ACC112 (cell line): ENCODE data around the gene RSPH9.
"Not testable (repeated sequence)": the region's sequence is repeated elsewhere in the genome, so short reads cannot be mapped to it uniquely, and the experiment has no call there.

ENCODE experiments used
- H2AFZ ChIP-seq: fragments of 200-600 bp; sonication (generic); one replicate; pipeline ENCODE4 v1.6.0; 2017; ENCODE audit warnings: antibody characterized with exemption, low read length; ENCODE audit not compliant: unreplicated experiment
- H3K27ac ChIP-seq: fragments of 200-600 bp; sonication (generic); 2 replicates; pipeline ENCODE4 v1.5.1; 2014; ENCODE audit warnings: low read depth, mild to moderate bottlenecking, antibody characterized with exemption, low read length, moderate library complexity
- H3K27me3 ChIP-seq: fragments of 200-600 bp; sonication (generic); 2 replicates; pipeline ENCODE4 v1.6.1; 2014; ENCODE audit warnings: mild to moderate bottlenecking, antibody characterized with exemption, low read length, moderate library complexity, mixed read lengths; ENCODE audit not compliant: insufficient read depth
- H3K36me3 ChIP-seq: fragments of 200-600 bp; sonication (generic); 2 replicates; pipeline ENCODE4 v1.6.1; 2016; ENCODE audit warnings: mild to moderate bottlenecking, antibody characterized with exemption, low read length, moderate library complexity, mixed read lengths; ENCODE audit not compliant: insufficient read depth
- H3K4me1 ChIP-seq: fragments of 200-600 bp; sonication (generic); one replicate; pipeline ENCODE4 v1.6.1; 2016; ENCODE audit warnings: low read length, mixed read lengths; ENCODE audit not compliant: insufficient read depth, unreplicated experiment, control insufficient read depth
- H3K4me3 ChIP-seq: fragments of 200-600 bp; sonication (generic); 2 replicates; pipeline ENCODE4 v1.5.1; 2014; ENCODE audit warnings: mild to moderate bottlenecking, low read depth, low read length
- H3K79me2 ChIP-seq: fragments of 200-600 bp; sonication (generic); one replicate; pipeline ENCODE4 v1.6.0; 2016; ENCODE audit warnings: low read length; ENCODE audit not compliant: control insufficient read depth, unreplicated experiment, insufficient read depth

RSPH9 gene

DNA sequence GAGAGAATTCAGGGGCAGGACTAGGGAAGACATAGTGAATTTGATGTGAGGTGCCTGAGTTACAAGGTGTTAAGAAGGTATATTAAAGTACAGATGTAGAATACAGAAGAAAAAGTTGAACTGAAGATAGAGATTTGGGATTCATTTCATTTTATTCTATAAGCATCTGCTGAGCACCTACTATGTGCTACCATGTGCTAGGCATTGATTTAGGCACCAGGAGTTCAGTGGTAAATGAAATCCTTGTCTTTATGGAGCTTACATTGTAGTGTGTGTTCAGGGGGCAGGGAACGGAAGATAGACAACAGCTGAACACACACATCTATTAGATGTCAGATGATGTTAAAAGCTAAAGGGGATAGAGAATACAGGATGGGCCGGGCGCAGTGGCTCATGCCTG is 2.8 kb downstream of the RSPH9 start:
- Histone ChIP-seq H3K36me3 (no peaks in the 10 kb centered on the region), H3K79me2 (no peaks in the 10 kb centered on the region), H2AFZ (no peak overlapping the region)

DNA sequence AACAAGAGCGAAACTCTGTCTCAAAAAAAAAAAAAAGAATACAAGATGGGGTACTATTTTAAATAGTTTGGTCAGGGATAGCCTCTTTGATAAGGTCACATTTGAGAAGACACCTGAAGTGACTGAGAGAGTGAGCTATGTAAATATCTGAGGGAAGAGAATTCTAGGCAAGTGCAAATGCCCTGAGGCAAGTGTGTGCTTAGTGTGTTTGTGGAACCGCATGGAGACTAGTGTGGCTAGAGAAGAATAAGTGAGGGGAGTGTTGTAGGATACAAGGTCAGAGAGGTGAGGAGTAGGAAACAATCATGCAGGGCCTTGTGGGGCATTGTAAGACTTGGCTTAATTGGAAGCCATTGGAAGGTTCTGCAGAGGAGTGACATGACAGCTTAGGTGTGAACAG is 3.4 kb downstream of the RSPH9 start:
- Histone ChIP-seq H2AFZ (no peak overlapping the region), H3K27me3 (no peaks in the 10 kb centered on the region), H3K79me2 (no peaks in the 10 kb centered on the region), H3K36me3 (no peaks in the 10 kb centered on the region), H3K4me3 (no peak overlapping the region), H3K27ac (no peak overlapping the region), H3K4me1 (no peaks in the 10 kb centered on the region)

More for the DNA sequence above, 2.8 kb downstream of the RSPH9 start:
- Histone ChIP-seq H3K27ac (no peak overlapping the region), H3K4me3 (no peak overlapping the region), H3K4me1 (no peaks in the 10 kb centered on the region), H3K27me3 (no peaks in the 10 kb centered on the region)

DNA sequence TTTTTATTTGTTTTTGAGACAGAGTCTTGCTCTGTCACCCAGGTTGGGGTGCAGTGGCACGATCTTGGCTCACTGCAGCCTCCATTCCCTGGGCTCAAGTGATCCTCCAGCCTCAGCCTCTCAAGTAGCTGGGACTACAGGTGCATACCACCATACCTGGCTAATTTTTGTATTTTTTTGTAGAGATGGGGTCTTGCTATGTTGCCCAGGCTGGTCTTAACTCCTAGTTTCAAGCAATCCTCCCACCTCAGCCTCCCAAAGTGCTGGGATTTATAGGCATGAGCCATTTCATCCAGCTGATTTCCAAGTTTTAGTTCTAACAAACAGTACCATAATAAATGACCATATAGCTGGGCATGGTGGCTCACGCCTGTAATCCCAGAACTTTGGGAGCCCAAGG is 8.0 kb downstream of the RSPH9 start:
- H3K4me3 ChIP-seq, H3K27me3 ChIP-seq, H3K27ac ChIP-seq, H3K36me3 ChIP-seq, H2AFZ ChIP-seq, H3K4me1 ChIP-seq, H3K79me2 ChIP-seq: not testable (repeated sequence)

DNA sequence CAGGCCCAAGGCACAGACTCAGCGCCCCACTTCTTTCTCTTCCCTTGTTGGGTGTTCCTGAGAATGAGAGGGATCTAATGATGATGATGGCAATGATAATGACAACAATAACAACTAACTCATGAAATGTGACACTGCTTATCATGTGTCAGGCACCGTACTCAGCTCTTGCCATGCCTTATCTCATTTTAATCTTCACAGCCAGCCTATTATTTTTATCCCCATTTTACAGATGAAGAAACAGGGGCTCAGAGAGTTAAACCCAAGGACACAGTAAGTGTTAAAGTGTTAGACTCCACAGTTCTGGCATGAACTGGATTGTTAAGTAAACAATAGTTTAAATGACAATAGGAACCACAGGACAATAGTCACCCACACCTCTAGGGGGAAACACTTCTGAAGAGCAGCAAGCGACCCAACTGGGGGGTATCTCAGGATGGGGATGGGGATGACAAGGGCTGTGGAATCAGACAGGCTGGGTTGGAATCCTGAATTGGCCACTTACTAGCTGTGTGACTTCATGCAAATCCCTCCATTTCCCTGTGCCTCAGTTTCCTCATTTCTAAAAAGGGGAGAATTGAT is 12.5 kb downstream of the RSPH9 start:
- no peak overlapping the region for H3K4me3 ChIP-seq
- no peaks in the 10 kb centered on the region for H3K79me2 ChIP-seq
- no peak overlapping the region for H3K27ac ChIP-seq
- H3K4me1 ChIP-seq: no peaks in the 10 kb centered on the region
- no peaks in the 10 kb centered on the region for H3K27me3 ChIP-seq
- no peak overlapping the region for H2AFZ ChIP-seq
- no peaks in the 10 kb centered on the region for H3K36me3 ChIP-seq

DNA sequence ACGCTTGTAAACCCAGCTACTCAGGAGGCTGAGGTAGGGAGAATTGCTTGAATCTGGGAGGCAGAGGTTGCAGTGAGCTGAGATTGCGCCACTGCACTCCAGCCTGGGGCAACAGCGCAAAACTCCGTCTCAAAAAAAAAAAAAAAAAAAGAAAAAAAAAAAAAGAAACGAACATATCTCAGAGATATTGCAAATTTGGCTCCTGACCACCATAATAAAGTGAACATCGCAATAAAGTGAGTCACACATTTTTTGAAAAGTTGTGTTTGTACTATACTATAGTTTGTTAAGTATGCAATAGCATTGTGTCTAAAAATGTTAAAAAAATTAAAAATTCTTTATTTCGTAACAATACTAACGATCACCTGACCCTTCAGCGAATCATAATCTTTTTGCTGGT is 13.3 kb downstream of the RSPH9 start:
- Histone ChIP-seq H3K27ac (no peak overlapping the region), H3K36me3 (no peaks in the 10 kb centered on the region), H3K27me3 (no peaks in the 10 kb centered on the region), H2AFZ (no peak overlapping the region), H3K4me3 (no peak overlapping the region), H3K4me1 (no peaks in the 10 kb centered on the region), H3K79me2 (no peaks in the 10 kb centered on the region)

DNA sequence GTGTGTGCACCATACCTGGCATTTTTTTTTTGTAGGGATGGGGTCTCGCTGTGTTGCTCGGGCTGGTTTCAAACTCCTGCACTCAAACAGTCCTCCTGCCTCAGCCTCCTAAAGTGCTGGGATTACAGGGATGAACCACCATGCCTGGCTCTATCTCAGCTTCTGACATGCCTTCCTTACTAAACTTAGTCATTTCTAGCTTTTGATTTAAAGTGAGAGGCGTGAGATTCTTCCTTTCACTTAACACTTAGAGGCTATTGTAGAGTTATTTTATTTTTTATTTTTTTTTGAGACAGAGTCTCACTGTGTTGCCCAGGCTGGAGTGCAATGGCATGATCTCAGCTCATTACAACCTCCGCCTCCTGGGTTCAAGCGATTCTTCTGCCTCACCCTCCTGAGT is 18.1 kb downstream of the RSPH9 start:
- not testable (repeated sequence) for H3K27ac ChIP-seq, H3K36me3 ChIP-seq, H3K27me3 ChIP-seq, H2AFZ ChIP-seq, H3K79me2 ChIP-seq, H3K4me3 ChIP-seq
- H3K4me1 ChIP-seq: peaks cover 12% of the 10 kb centered on the region

DNA sequence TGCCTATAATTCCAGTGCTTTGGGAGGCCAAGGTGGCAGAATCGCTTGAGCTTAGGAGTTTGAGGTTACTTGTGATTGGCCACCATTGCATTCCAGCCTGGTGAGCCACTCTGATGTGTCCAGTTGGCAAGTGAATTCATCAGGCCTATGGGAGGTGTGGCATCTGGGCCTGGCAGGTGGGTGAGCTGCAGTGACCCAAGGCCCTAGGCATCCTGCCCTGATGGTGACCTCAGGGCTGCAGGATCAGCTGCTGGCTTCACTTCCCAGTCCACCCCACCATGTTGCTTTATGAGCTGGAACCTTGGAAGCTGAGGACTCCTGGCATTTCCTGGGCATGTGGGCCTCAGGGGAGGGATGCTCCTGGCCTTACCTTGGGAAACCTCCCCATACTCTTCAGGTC is 20.5 kb downstream of the RSPH9 start:
- H3K4me3 ChIP-seq: no peak overlapping the region
- H3K27me3 ChIP-seq: no peaks in the 10 kb centered on the region
- no peak overlapping the region for H3K27ac ChIP-seq
- peaks cover 27% of the 10 kb centered on the region for H3K4me1 ChIP-seq
- no peaks in the 10 kb centered on the region for H3K79me2 ChIP-seq
- no peak overlapping the region for H2AFZ ChIP-seq
- no peaks in the 10 kb centered on the region for H3K36me3 ChIP-seq

DNA sequence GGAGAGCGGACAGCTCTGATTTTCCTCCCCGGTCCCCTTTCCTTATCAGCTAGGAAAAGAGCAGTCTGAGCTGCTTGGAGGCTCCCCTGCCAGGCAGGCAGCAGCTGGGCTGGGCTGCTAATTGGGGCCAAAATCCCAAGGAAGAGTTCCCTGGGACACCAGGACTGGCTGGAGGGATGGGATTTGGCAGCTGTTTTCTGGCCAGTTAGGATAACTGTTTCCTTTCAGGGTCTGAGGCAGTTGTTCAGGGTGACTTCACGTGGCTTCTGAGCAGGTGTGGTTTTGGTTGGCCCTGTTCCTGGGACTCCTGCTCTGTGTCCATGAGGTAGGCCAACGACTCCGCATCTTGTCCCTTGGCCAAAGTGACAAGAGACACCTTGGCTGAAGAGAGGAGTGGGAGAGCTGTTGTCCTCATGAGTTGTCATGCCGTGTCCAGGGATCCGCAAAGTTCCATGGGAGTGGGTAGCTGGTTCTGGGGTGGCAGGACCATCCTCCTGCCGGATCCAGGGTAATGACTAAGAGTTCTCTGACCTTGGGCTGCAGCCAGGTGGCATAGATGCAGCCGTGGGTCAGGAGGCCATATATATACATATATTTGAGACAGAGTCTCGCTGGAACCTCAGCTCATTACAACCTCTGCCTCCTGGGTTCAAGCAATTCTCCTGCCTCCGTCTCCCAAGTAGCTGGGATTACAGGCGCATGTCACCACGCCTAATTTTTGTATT is 21.5 kb downstream of the RSPH9 start:
- no peak overlapping the region for H3K4me3 ChIP-seq
- H3K79me2 ChIP-seq: no peaks in the 10 kb centered on the region
- no peaks in the 10 kb centered on the region for H3K36me3 ChIP-seq
- peaks cover 27% of the 10 kb centered on the region for H3K4me1 ChIP-seq
- H3K27ac ChIP-seq: no peak overlapping the region
- H2AFZ ChIP-seq: no peak overlapping the region
- no peaks in the 10 kb centered on the region for H3K27me3 ChIP-seq

DNA sequence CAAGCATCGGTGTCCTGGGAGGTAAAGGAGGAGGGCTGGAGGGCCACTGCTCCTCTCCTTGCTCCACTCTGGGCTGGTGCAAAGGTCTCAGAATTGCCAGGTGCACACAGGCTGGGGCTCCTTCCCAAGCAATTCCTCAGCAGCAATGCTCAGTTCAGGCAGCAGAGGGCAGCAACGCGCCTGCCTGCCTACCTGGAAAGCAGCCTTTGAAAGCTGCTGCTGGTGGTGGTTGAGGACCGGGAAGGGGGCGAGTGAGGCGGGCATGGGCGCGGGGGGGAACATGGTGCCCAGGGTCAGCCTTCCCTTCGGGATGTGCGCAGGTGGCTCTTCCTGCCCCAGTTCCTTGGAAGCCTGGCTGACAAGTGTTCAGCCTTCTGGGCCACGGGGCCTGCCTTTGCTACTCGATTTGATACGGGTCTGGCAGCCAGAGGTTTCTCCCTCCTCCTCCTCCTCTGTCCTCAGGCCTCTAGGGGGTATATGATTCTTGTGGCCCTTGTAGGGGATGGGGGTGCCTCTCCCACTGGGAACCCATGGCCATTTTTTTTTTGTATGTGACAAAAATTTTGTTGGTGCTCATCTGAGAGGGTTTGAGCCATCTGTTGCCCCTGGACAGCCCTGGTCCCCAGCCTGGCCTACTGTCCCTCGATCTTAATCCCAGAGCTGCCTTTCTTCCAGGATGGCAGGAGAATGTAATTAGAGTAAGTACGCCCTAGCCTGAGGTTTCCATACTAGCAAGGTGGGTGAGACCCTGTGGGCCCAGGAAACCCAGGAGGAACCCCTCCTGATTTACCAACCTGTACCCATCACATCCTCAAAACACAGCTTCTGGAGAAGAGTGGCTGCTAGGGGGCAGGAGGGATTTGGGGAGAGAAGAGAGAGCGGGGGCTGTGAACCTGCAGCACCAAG is 22.7 kb downstream of the RSPH9 start:
- no peak overlapping the region for H3K4me3 ChIP-seq
- H3K27me3 ChIP-seq: no peaks in the 10 kb centered on the region
- H3K36me3 ChIP-seq: no peaks in the 10 kb centered on the region; the same call in 1 of the 2 replicates
- H2AFZ ChIP-seq: no peak overlapping the region
- H3K79me2 ChIP-seq: no peaks in the 10 kb centered on the region
- no peak overlapping the region for H3K27ac ChIP-seq
- H3K4me1 ChIP-seq: peaks cover 27% of the 10 kb centered on the region

DNA sequence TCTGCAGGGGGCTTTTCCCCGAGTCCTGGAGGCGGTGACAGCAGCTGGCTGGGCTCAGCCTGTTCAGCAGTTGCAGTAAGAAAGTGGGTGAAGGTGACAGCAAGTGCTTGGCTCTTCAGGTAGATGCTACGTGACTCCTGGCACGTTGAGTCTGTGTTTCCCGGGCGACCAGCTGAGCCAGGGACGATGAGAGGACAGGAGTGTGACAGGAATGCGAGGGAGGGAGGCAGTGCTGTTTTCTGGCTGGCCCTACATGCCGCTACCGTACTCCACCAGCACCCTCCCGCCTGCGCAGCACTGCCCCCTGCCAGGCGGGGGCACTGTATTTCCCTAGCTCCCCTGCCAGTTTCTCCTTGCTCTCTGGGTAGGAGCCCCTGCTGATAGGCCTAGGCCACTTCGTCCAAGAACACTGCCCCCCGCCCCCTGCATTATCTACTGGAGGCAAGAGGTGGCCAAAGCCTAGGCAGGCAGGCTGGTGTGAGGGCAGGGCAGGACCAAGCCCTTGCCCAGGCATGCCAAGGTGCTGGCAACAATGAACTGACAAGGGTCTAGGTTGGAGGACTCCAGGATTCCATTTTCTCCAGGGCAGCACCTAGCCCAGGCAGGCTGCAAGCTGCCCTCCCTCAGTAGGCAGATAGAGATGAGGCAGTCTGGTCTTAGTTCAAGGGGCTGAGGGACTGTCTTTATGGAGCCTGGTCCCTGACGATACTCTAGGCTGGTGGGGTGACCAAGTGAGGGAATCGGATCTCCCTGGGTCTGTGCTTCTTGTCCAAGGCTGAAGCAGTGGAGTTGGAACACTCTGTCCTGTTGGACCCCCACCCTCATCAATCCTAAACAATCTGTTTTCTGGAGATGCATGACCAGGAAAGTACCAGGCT is 23.6 kb downstream of the RSPH9 start:
- no peaks in the 10 kb centered on the region for H3K79me2 ChIP-seq
- no peaks in the 10 kb centered on the region for H3K27me3 ChIP-seq
- H3K27ac ChIP-seq: no peak overlapping the region
- H3K4me1 ChIP-seq: peaks cover 26% of the 10 kb centered on the region
- H3K36me3 ChIP-seq: no peaks in the 10 kb centered on the region; the same call in 1 of the 2 replicates
- H3K4me3 ChIP-seq: no peak overlapping the region
- H2AFZ ChIP-seq: no peak overlapping the region
